Aorta (tissue), 5 donors: Measurements from ENCODE around the gene INTS1. TPM values are rescaled to one million over a fixed set of nuclear protein-coding genes. Genes with fewer than 3 reads are reported as not detected.

Source experiments
- ATAC-seq: fragments of 200-7000 bp; cut with Tn5 transposase; one replicate; pipeline ENCODE4 v1.9.1; 2022; ENCODE audit warnings: moderate library complexity; ENCODE audit not compliant: low FRiP score
- DNase-seq, 2 donors: peaks; one replicate each; pipeline ENCODE4 v3.0.0-alpha.2; 2020
- H3K27ac ChIP-seq, 2 donors: one replicate each; pipeline ENCODE4 v1.5.1; 2013; ENCODE audit warnings: low read length in 2 of 2, mild to moderate bottlenecking in 2 of 2, moderate library complexity in 2 of 2, control low read depth in 1 of 2, inconsistent platforms in 1 of 2, low read depth in 1 of 2
- H3K27me3 ChIP-seq, 2 donors: one replicate each; pipeline ENCODE4 v1.6.1; 2013; ENCODE audit warnings: control low read depth in 1 of 2, low read length in 1 of 2, mild to moderate bottlenecking in 1 of 2, moderate library complexity in 1 of 2; ENCODE audit not compliant: insufficient read depth in 2 of 2, control insufficient read depth in 1 of 2
- H3K36me3 ChIP-seq, 2 donors: one replicate each; pipeline ENCODE4 v1.6.1; 2013; ENCODE audit warnings: control low read depth in 1 of 2, low read length in 1 of 2, mild to moderate bottlenecking in 1 of 2; ENCODE audit not compliant: insufficient read depth in 2 of 2, control insufficient read depth in 1 of 2
- H3K4me1 ChIP-seq, 2 donors: one replicate each; pipeline ENCODE4 v1.6.1; 2013; ENCODE audit warnings: low read length in 2 of 2, control low read depth in 1 of 2, mild to moderate bottlenecking in 1 of 2, moderate library complexity in 1 of 2; ENCODE audit not compliant: insufficient read depth in 2 of 2, control insufficient read depth in 1 of 2
- H3K4me3 ChIP-seq, 2 donors: one replicate each; pipeline ENCODE4 v1.5.1; 2013; ENCODE audit warnings: low read length in 2 of 2, control low read depth in 1 of 2, mild to moderate bottlenecking in 1 of 2
- H3K9me3 ChIP-seq: one replicate; pipeline ENCODE4 v1.6.1; 2013; ENCODE audit warnings: mild to moderate bottlenecking, low read length; ENCODE audit not compliant: control insufficient read depth
- WGBS, 2 donors: extraction: QIAGEN DNeasy Blood & Tissue Kit; methylation state at CpG; one replicate each; pipeline ENCODE4 v1.1.7; 2013; 5-methylcytosine and 5-hydroxymethylcytosine counted together
- intact Hi-C, 2 donors: fragments of 100-400 bp; cut with DNase I; formaldehyde crosslinking; loops; one replicate each; pipeline versions ENCODE4 v1.14.2 to v1.15.0; 2022
- polyA plus RNA-seq, 2 donors: library from polyadenylated mRNA; stranded (reverse); fragments of 200-250 nt; gene quantifications; one replicate each; pipeline ENCODE4 v1.2.3, GENCODE V29; 2013
- total RNA-seq, 2 donors: library from RNA; stranded (reverse); fragmentation: NEBNext Ultra II Directional; extraction: Animal tissue kit (Norgen Biotek cat#: 25700); gene quantifications; one replicate each; pipeline ENCODE4 v1.2.1, GENCODE V29; 2021
- donor health status: healthy with polysubstance abuse.
- donor health status: Bipolar disorder and iron deficiency.
- donor health status: DM: no; HTN: no; CAD: no.
- donor health status: DM: no; HTN: no; CAD: no.
- donor health status: DM: yes; HTN: yes; CAD: no.

INTS1 gene
- total and polyA plus RNA-seq, 4 donors, result 17.2 to 109 (median 67.2) TPM

DNA sequence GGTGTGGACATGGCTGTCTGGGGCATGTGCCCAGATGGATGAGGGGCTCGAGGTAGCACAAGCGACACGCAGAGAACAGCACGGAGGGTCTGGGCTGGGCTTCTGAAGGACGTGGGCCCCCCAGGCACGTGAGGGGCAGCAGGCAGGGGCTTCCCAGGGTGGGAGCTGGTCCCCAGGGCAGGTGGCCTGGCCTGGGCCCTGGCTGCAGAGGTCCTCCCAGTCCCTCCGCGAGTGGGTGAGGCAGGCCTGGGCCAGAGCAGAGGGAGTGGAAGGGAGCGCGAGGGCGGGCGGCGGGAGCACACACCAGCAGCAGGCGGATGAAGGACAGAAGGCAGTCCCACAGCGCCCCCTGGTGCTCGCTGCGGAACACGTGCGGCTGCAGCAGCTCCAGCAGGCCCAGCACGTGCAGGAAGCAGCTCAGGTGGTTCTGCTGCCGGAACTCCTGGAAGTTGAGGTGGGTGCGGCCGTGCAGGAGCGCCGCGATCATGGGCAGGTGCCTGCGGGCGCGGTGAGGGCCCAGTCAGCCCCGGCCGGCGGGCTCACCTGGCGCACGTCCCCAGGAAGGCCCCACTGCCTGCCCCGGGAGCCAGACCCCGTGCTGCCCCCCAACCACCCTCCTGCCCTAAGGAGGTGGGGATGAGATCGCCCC, 30.2 kb downstream of the INTS1 start:
- H3K36me3 ChIP-seq, result peaks cover 0 to 2% of the 10 kb centered on the region in 2 donors
- 33 to 38% methylated on average over 34 to 37 of the region's 37 CpGs for WGBS, 2 donors

DNA sequence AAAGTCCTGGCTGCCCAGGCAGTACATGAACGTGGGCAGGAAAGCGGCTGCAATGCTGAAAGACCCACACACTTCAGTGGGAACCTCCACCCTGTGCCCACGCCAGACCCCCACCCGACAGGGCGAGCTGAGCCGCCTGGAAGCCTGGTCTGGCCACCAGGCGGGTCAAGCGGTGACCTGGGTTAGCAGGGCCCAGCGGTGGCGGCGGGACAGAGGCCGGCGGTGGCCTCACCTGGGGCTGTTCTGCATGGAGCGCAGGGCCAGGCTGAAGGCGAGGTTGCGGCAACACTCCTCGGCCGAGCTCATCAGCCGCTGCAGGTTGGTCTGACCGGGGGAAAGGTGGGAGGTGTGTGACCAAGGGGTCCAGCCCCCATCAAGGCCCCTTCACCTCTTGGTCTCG, 33.3 kb downstream of the INTS1 start:
- ATAC-seq (no peak), DNase-seq (no peak)
- intact Hi-C loops, result loop anchor here (5.0 kb wide), 3 partner anchors 39 to 279 kb away; no protein-coding TSS in a partner anchor
- H3K9me3 ChIP-seq, result no peaks in the 10 kb centered on the region
- H3K36me3 ChIP-seq, result peaks cover 0 to 2% of the 10 kb centered on the region in 2 donors
- H3K4me3 ChIP-seq, result no peak overlapping the region
- WGBS, 2 donors, result 95% methylated on average over 21 of the region's 21 CpGs
- no peaks in the 10 kb centered on the region for H3K27me3 ChIP-seq
- H3K27ac ChIP-seq, result no peak overlapping the region
- H3K4me1 ChIP-seq, result no peaks in the 10 kb centered on the region

More for the DNA sequence above, 30.2 kb downstream of the INTS1 start:
- ATAC-seq (peak; percentile 81), DNase-seq (peak; percentile 92 to 97)
- Histone ChIP-seq H3K27ac (no peak overlapping the region), H3K4me3 (no peak overlapping the region), H3K4me1 (no peaks in the 10 kb centered on the region), H3K27me3 (no peaks in the 10 kb centered on the region), H3K9me3 (no peaks in the 10 kb centered on the region)
- intact Hi-C loops, result loop anchor here (2.0 to 5.0 kb wide), 4 partner anchors 41 to 282 kb away; no protein-coding TSS in a partner anchor

DNA sequence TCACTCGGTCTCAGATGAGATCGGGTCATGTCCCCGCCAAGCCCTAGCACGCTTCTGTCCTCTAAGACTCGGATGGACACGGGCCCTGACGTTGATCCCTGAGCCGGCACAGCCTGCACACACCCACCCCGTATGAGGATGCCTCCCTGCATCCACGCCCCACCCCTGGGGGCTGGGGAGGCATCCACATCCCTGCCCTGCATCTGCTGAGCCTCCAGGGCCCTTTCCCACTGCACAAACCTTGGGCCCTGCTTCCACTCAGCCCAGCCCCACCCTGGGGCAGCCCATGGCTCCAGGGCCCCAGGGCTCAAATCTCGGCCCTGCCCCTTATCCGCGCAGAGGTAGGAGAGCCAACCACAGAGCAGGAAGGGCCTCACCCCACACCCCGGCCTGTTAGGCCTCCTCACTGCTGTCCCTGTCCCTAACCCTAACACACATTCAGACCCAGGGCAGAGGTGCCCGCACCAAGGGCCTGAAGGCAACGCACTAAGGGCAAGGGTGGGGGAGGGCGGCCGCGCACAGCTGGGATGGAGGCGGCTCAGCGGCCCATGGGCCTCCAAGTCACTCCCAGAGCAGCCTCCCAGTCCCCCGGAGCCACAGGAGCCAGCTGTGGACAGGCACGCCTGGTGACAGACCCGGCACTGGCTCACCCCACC, 35.4 kb downstream of the INTS1 start:
- WGBS, 2 donors, result 92% methylated on average over 24 of the region's 24 CpGs
- ATAC-seq (no peak), DNase-seq (no peak)
- intact Hi-C loops, result no loop called here
- Histone ChIP-seq H3K27ac (no peak overlapping the region), H3K27me3 (no peaks in the 10 kb centered on the region), H3K36me3 (peaks cover 0 to 2% of the 10 kb centered on the region in 2 donors), H3K9me3 (no peaks in the 10 kb centered on the region), H3K4me3 (no peak overlapping the region), H3K4me1 (no peaks in the 10 kb centered on the region)

DNA sequence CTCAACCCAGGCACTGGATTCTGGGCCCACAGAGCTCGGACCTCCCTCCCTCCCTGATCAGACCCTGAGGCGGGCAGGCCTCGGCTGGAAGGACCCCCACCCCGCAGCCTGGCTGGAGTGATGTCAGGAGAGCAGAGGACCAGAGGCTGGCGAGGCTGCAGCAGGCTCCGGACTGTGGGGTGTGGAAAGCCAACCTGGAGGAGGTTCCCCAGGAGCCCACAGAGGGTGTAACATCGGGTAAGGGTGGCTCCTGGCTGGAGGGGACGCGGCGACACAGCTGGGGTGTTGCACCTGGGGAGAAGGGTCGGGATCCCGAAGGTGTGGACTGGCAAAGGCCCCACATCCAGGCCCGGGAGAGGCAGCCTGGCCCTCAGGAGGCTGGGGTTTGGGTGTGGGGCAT, 36.0 kb downstream of the INTS1 start:
- no peak overlapping the region for H3K4me3 ChIP-seq
- DNase-seq (no peak), ATAC-seq (no peak)
- no peaks in the 10 kb centered on the region for H3K27me3 ChIP-seq
- 91 to 93% methylated on average over 12 to 13 of the region's 13 CpGs for whole genome bisulfite sequencing, 2 donors
- H3K27ac ChIP-seq, result no peak overlapping the region
- H3K36me3 ChIP-seq, result peaks cover 0 to 2% of the 10 kb centered on the region in 2 donors
- intact Hi-C loops, result no loop called here
- H3K4me1 ChIP-seq, result no peaks in the 10 kb centered on the region
- no peaks in the 10 kb centered on the region for H3K9me3 ChIP-seq

DNA sequence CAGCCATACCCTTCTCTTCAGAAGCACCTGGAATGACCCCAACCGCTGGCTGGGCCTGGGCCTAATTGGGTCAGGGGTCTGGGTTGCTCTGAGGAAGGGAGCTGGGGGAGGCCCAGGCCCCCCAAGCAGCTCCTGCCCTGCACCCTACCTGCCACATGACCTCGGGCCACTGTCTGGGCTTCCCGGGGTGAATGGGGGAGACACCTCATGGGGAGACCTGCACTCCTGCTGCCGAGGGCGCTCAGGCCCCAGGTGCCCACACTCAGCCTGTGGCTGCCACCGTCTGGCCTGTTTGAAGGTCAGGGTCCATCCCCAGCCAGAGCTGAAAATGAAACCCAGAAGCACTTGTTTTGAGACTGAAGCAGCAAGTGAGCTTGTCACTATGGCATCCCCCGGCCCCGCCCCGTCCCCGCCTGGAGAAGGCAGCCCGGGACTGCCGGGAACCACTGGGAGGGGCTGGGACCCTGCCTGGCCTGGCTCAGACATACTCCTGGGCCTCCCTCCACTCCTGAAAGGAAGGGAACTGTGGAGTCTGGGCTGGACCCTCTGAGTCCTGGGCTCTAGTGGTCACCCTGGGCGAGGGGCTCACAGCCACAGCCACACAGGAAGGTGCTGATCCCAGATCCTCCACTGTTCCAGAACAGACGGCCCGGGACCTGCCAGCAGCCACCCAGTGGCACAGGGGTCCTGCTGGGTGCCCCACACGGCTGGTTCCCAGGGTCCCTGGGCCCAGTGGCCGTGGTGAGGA, 37.5 kb downstream of the INTS1 start:
- Histone ChIP-seq H3K36me3 (no peaks in the 10 kb centered on the region), H3K4me1 (no peaks in the 10 kb centered on the region), H3K4me3 (no peak overlapping the region), H3K9me3 (no peaks in the 10 kb centered on the region), H3K27me3 (no peaks in the 10 kb centered on the region), H3K27ac (peak overlapping the region in 1 of 2 donors; percentile 60)
- 26% methylated on average over 17 of the region's 17 CpGs for WGBS, 2 donors
- DNase-seq (peak; percentile 95 to 96), ATAC-seq (peak; percentile 82)
- intact Hi-C loops, result no loop called here

DNA sequence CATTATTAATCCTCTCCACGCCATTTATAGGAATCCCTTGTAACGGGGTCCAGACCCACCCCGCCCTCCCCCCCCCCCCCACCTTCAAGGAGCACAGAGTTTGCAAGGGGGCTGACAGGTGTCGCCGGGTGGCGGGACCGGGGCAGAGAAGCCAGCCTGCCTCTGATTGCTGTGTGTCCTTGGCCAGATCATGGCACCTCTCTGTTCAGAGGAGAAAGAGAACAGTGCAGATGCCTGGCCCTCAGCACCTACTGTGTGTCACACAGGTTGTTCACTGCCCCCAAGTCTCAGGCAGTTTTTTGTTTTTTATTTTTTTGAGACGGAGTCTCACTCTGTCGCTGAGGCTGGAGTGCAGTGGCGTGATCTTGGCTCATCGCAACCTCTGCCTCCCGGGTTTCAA, 39.5 kb downstream of the INTS1 start:
- 54 to 64% methylated on average over 12 of the region's 12 CpGs for WGBS, 2 donors
- Histone ChIP-seq H3K36me3 (no peaks in the 10 kb centered on the region), H3K27ac (no peak overlapping the region), H3K4me3 (no peak overlapping the region), H3K4me1 (no peaks in the 10 kb centered on the region), H3K9me3 (no peaks in the 10 kb centered on the region), H3K27me3 (no peaks in the 10 kb centered on the region)
- intact Hi-C loops, result no loop called here
- DNase-seq (no peak), ATAC-seq (no peak)

DNA sequence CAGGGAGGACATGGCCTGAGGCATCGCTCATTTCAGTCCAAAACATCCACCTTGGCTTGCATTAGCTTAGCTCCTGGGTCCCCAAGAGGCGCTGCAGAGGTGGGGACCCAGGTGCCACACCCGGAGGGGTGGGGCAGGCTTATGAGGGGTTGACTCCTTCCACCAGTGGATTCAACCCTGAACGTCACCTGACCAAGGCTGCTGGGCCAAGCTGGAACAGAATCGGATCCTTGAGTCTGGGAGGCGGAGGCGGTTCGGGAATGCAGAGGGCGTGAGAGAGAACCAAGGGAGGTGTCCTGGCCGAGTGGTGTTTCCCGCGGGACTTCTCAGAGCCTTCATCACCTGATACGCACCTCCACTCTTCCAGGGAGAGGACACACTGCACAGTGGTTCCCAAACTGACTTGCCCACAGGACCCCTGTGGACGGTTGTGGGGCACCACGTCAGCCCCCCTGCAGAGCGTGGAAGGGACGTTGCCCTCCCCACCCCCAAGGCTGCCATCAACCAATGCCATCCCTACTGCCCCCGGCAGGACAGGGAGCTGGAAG, 40.4 kb downstream of the INTS1 start:
- Histone ChIP-seq H3K4me1 (no peaks in the 10 kb centered on the region), H3K4me3 (no peak overlapping the region), H3K27me3 (no peaks in the 10 kb centered on the region), H3K27ac (no peak overlapping the region), H3K9me3 (no peaks in the 10 kb centered on the region), H3K36me3 (no peaks in the 10 kb centered on the region)
- 39 to 42% methylated on average over 18 of the region's 18 CpGs for WGBS, 2 donors
- ATAC-seq, result no peak
- intact Hi-C loops, result no loop called here
- no peak for DNase-seq

DNA sequence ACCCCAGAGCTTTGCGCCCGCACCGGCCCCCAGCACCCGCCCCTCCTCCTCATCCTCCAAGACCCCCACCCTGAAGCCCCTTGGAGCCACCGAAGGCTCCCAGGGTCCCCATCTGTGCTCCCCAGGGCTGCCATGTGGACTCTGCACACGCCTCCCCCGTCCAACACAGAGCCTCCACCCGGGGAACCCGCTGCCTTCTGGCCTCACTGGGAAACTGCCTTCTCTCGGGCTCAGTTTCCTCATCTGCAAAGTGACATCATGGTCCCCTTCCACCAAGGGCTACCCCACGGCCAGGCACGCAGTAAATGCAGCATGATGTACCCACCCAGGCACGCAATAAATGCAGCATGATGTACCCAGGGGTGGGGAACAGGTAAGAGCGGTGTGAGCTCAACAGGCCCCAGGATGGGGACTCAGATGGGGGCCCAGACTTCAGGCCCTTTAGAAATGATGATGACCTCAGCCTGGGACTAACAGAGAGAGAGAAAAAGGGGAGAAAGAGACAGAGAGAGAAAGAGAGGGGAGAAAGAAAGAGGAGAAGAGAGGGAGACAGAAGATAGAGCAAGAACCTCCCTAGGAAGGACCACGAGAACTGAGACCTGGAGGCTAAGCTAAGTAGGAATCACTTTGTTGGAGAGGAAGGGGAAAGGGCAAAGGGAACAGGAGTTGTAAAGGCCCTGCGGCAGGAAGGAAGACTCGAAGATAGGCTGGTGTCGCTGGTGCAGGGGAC, 42.4 kb downstream of the INTS1 start:
- 79 to 81% methylated on average over 18 of the region's 18 CpGs for WGBS, 2 donors
- DNase-seq (no peak), ATAC-seq (no peak)
- Histone ChIP-seq H3K27ac (peak overlapping the region in 1 of 2 donors; percentile 10), H3K4me1 (no peaks in the 10 kb centered on the region), H3K36me3 (no peaks in the 10 kb centered on the region), H3K27me3 (no peaks in the 10 kb centered on the region), H3K9me3 (no peaks in the 10 kb centered on the region), H3K4me3 (no peak overlapping the region)
- intact Hi-C loops, result no loop called here
